ENCODE measurements around the gene CENPV. TPM values are rescaled to one million over a fixed set of nuclear protein-coding genes. Genes with fewer than 3 reads are reported as not detected.

CENPV gene
- total RNA-seq, 1 experiment from 2014 or later: 58.0 TPM

DNA sequence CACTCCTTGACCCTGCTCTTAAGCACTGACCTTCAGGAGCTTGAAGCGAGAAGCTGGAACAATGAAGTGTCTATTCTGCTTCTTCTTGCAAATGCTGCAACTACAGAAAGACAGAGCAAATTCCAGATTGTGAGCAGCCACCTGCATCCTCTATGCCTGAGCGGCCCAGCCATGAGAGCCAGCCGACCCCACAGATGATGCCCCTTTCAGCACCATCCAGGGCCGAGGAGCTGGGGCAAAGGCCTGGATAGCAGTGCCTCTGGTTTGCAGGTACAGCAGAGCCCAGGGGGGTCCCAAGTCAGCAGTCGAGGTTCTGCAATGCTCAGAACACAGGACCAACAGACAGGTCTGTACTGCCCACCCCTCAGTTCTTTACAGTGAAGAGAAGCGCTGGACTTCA lies 4.7 kb downstream of the CENPV start:
- Mint-ChIP-seq H3K4me3 (ENCODE audit: low read depth, unreplicated experiment) (no peak overlapping the region), H3K4me1 (ENCODE audit: low read depth, unreplicated experiment) (no peaks in the 10 kb centered on the region), H3K36me3 (ENCODE audit: insufficient read depth, unreplicated experiment) (peaks cover 20% of the 10 kb centered on the region), H3K27me3 (ENCODE audit: unreplicated experiment) (no peaks in the 10 kb centered on the region), H3K9me3 (ENCODE audit: low read depth, unreplicated experiment) (no peaks in the 10 kb centered on the region), H3K27ac (ENCODE audit: unreplicated experiment) (no peak overlapping the region)
- TF ChIP-seq, protein P1, sequence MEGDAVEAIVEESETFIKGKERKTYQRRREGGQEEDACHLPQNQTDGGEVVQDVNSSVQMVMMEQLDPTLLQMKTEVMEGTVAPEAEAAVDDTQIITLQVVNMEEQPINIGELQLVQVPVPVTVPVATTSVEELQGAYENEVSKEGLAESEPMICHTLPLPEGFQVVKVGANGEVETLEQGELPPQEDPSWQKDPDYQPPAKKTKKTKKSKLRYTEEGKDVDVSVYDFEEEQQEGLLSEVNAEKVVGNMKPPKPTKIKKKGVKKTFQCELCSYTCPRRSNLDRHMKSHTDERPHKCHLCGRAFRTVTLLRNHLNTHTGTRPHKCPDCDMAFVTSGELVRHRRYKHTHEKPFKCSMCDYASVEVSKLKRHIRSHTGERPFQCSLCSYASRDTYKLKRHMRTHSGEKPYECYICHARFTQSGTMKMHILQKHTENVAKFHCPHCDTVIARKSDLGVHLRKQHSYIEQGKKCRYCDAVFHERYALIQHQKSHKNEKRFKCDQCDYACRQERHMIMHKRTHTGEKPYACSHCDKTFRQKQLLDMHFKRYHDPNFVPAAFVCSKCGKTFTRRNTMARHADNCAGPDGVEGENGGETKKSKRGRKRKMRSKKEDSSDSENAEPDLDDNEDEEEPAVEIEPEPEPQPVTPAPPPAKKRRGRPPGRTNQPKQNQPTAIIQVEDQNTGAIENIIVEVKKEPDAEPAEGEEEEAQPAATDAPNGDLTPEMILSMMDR (IDR thresholded peaks at IDR 0.05; ENCODE audit: unreplicated experiment): no peak
- DNase-seq: no peak
- no TSS peak for BruUV-seq (replicated peaks)
- CTCF ChIA-PET: no interaction called here
- intact Hi-C loops (cut with micrococcal nuclease; ENCODE audit: unreplicated experiment): no loop called here

DNA sequence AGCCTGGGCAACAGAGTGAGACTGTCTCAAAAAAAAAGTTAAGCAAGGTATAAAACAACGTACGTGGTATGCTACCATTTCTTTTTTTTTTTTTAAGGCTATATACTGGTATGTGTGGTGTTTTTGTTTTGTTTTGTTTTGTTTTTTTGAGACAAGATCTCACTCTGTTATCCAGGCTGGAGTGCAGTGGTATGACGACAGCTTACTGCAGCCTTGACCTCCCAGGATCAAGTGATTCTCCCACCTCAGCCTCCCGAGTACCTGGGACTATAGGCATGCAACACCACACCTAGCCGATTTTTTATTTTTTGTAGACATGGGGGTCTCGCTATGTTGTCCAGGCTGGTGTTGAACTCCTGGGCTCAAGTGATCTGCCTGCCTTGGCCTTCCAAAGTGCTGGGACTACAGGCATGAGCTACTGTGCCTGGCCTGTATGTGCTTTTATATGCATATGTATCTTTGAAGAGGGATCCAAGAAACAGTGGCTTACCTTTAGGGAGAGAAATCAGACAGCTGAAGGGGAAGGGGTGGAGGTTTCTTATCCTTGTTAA lies 6.5 kb downstream of the CENPV start:
- peaks cover 6% of the 10 kb centered on the region for H3K36me3 Mint-ChIP-seq (ENCODE audit: insufficient read depth, unreplicated experiment)
- no peak for DNase-seq
- H3K4me3 Mint-ChIP-seq (ENCODE audit: low read depth, unreplicated experiment): no peak overlapping the region
- H3K27ac Mint-ChIP-seq (ENCODE audit: unreplicated experiment): no peak overlapping the region
- no peaks in the 10 kb centered on the region for H3K27me3 Mint-ChIP-seq (ENCODE audit: unreplicated experiment)
- no peaks in the 10 kb centered on the region for H3K4me1 Mint-ChIP-seq (ENCODE audit: low read depth, unreplicated experiment)
- intact Hi-C loops (cut with micrococcal nuclease; ENCODE audit: unreplicated experiment): no loop called here
- H3K9me3 Mint-ChIP-seq (ENCODE audit: low read depth, unreplicated experiment): no peaks in the 10 kb centered on the region
- no TSS peak for BruUV-seq (replicated peaks)
- CTCF ChIA-PET: no interaction called here
- TF ChIP-seq, protein P1 (IDR thresholded peaks at IDR 0.05; ENCODE audit: unreplicated experiment): no peak

DNA sequence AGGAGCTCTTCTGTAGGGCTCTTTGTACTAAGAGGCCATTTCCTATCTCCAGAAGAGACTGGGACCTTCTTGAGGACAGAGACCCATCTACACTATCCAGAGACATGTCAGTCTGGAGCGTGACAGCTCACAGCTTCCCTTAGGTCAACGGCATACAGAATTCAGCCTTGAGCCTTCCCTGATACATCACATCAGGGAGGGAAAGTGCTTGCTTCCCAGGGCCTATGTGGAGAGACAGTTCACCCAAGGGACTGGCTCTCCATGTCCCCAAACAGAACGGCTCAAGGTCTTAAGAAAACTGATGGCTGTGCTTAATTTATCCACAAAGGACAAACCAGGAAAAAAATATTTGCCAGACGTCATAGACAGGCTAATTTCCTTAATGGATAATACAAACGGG lies 7.7 kb downstream of the CENPV start:
- intact Hi-C loops (cut with micrococcal nuclease; ENCODE audit: unreplicated experiment): no loop called here
- CTCF ChIA-PET: no interaction called here
- Mint-ChIP-seq H3K36me3 (ENCODE audit: insufficient read depth, unreplicated experiment) (peaks cover 5% of the 10 kb centered on the region), H3K4me1 (ENCODE audit: low read depth, unreplicated experiment) (no peaks in the 10 kb centered on the region), H3K27me3 (ENCODE audit: unreplicated experiment) (no peaks in the 10 kb centered on the region), H3K27ac (ENCODE audit: unreplicated experiment) (no peak overlapping the region), H3K4me3 (ENCODE audit: low read depth, unreplicated experiment) (no peak overlapping the region), H3K9me3 (ENCODE audit: low read depth, unreplicated experiment) (no peaks in the 10 kb centered on the region)
- BruUV-seq (replicated peaks): no TSS peak
- TF ChIP-seq, protein P1 (IDR thresholded peaks at IDR 0.05; ENCODE audit: unreplicated experiment): no peak
- no peak for DNase-seq

DNA sequence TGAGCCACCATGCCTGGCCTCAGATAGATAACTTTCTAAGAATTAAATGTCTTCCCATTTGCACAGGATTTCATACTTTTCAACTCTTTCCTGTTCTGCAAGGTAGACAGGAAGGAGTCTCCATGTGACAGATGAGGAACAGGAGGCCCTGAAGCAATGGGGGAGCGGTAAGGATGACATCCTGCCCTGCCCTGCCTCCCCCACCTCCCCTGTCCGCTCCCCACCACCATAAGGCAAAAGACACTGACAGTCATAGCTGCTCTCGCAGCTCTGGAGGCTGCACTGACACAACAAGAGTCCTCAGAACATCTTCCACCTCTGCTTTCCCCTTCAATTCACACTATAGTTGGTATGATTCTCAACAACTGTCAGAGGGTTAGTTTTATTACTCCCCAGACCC lies 9.7 kb downstream of the CENPV start:
- TF ChIP-seq, protein P1 (IDR thresholded peaks at IDR 0.05; ENCODE audit: unreplicated experiment): no peak
- intact Hi-C loops (cut with micrococcal nuclease; ENCODE audit: unreplicated experiment): no loop called here
- CTCF ChIA-PET: no interaction called here
- Mint-ChIP-seq H3K9me3 (ENCODE audit: low read depth, unreplicated experiment) (no peaks in the 10 kb centered on the region), H3K4me3 (ENCODE audit: low read depth, unreplicated experiment) (no peak overlapping the region), H3K27ac (ENCODE audit: unreplicated experiment) (no peak overlapping the region), H3K4me1 (ENCODE audit: low read depth, unreplicated experiment) (no peaks in the 10 kb centered on the region), H3K27me3 (ENCODE audit: unreplicated experiment) (no peaks in the 10 kb centered on the region), H3K36me3 (ENCODE audit: insufficient read depth, unreplicated experiment) (no peaks in the 10 kb centered on the region)
- no TSS peak for BruUV-seq (replicated peaks)
- no peak for DNase-seq

Data from Calu3 (cell line).